Epithelial cell of proximal tubule (primary cell): ENCODE data around the gene UBE2O. TPM values are rescaled to one million over a fixed set of nuclear protein-coding genes. Genes with fewer than 3 reads are reported as not detected.

Experiments used
- DNase-seq: peaks from one replicate; pipeline ENCODE4 v3.0.0-alpha.2; 2011; ENCODE audit warnings: low read depth
- H3K4me3 ChIP-seq: 2 replicates; pipeline ENCODE4 v1.5.1; 2011; ENCODE audit warnings: low read depth, mild to moderate bottlenecking, low read length
- CTCF ChIP-seq: conservative IDR thresholded peaks from 2 replicates; pipeline ENCODE4 v1.5.1; 2012; ENCODE audit warnings: low read depth, mild to moderate bottlenecking, low read length
- total RNA-seq: library from RNA; depleted of rRNA; stranded (reverse); fragments of >200 nt; gene quantifications from 2 replicates; pipeline ENCODE4 v1.2.3, GENCODE V29; 2015

Gene UBE2O
- total RNA-seq, 1 donor from 2014 or later = 15.6 TPM

GRCh38 chr17:76472258-76472645 lies 19.3 kb upstream of the UBE2O start:
- DNase-seq = no peak

GRCh38 chr17:76471498-76472257 lies 18.7 kb upstream of the UBE2O start:
- no peak for DNase-seq
- TF ChIP-seq CTCF = no peak
- no peak overlapping the region for H3K4me3 ChIP-seq

More at GRCh38 chr17:76472258-76472645, 19.3 kb upstream of the UBE2O start:
- TF ChIP-seq CTCF = no peak
- H3K4me3 ChIP-seq = no peak overlapping the region

GRCh38 chr17:76469991-76470739 lies 17.2 kb upstream of the UBE2O start:
- TF ChIP-seq CTCF = no peak
- no peak overlapping the region for H3K4me3 ChIP-seq
- DNase-seq = no peak

- TF ChIP-seq CTCF = no peak
- no peak for DNase-seq
- H3K4me3 ChIP-seq = no peak overlapping the region
Observed at GRCh38 chr17:76469076-76469990, 16.4 kb upstream of the UBE2O start.

- no peak for DNase-seq
- no peak for TF ChIP-seq CTCF
- no peak overlapping the region for H3K4me3 ChIP-seq
Observed at GRCh38 chr17:76468634-76469010, 15.7 kb upstream of the UBE2O start.

- no peak overlapping the region for H3K4me3 ChIP-seq
- no peak for DNase-seq
- no peak for TF ChIP-seq CTCF
Observed at GRCh38 chr17:76467809-76468633, 15.1 kb upstream of the UBE2O start.
